PC-3 (cell line): ENCODE data around the gene PER2. TPM values are rescaled to one million over a fixed set of nuclear protein-coding genes. Genes with fewer than 3 reads are reported as not detected.

Experiments used
- ATAC-seq: fragments of 200-7000 bp; cut with Tn5 transposase; 2 replicates; pipeline ENCODE4 v1.9.1; 2020; ENCODE audit warnings: mild to moderate bottlenecking, moderate library complexity
- BruUV-seq: library from RNA; stranded (reverse); fragments of 400-500 nt; replicated peaks from 2 replicates; lab custom pipeline; 2021; lab: Mats Ljungman, UMichigan
- CTCF ChIA-PET: fragments of 300-600 bp; sonication (Branson Sonifier 250); formaldehyde crosslinking; loops from one replicate; lab custom pipeline; 2022; ENCODE audit warnings: antibody characterized with exemption; lab: Charles Lee
- POLR2A ChIA-PET: fragments of 300-600 bp; sonication (Branson Sonifier 250); formaldehyde crosslinking; loops from one replicate; lab custom pipeline; 2022; ENCODE audit warnings: antibody characterized with exemption; ENCODE audit not compliant: unreplicated experiment; lab: Charles Lee
- DNase-seq: peaks from one replicate; pipeline ENCODE4 v3.0.0-alpha.2; 2015
- H2AFZ ChIP-seq: fragments of 300-600 bp; sonication (generic); 2 replicates; pipeline ENCODE4 v1.6.0; 2016; ENCODE audit warnings: antibody characterized with exemption, low read length
- H3F3A ChIP-seq: fragments of 300-600 bp; sonication (generic); one replicate; pipeline ENCODE4 v1.6.0; 2017; ENCODE audit warnings: antibody characterized with exemption, low read length, control low read depth, mild to moderate bottlenecking; ENCODE audit not compliant: unreplicated experiment
- H3K27ac ChIP-seq: fragments of 300-600 bp; sonication (generic); 2 replicates; pipeline ENCODE4 v1.5.1; 2016; ENCODE audit warnings: mild to moderate bottlenecking, low read length
- H3K27me3 ChIP-seq: fragments of 300-600 bp; sonication (generic); 2 replicates; pipeline ENCODE4 v1.6.1; 2016; ENCODE audit warnings: low read length, mixed read lengths
- H3K36me3 ChIP-seq: fragments of 300-600 bp; sonication (generic); 2 replicates; pipeline ENCODE4 v1.6.1; 2016; ENCODE audit warnings: low read depth, mixed run types, low read length, mixed read lengths
- H3K4me1 ChIP-seq: fragments of 300-600 bp; sonication (generic); 2 replicates; pipeline ENCODE4 v1.5.1; 2016; ENCODE audit warnings: low read length; ENCODE audit not compliant: insufficient read depth
- H3K4me2 ChIP-seq: fragments of 300-600 bp; sonication (generic); 2 replicates; pipeline ENCODE4 v1.6.0; 2016; ENCODE audit warnings: low read length
- H3K4me3 ChIP-seq: fragments of 300-600 bp; sonication (generic); 2 replicates; pipeline ENCODE4 v1.5.1; 2016; ENCODE audit warnings: mild to moderate bottlenecking, low read length, mixed read lengths
- H3K79me2 ChIP-seq: fragments of 300-600 bp; sonication (generic); 2 replicates; pipeline ENCODE4 v1.6.1; 2017; ENCODE audit warnings: low read length, mixed read lengths
- H3K9ac ChIP-seq: fragments of 300-600 bp; sonication (generic); 2 replicates; pipeline ENCODE4 v1.6.0; 2016; ENCODE audit warnings: mild to moderate bottlenecking, low read length
- H3K9me2 ChIP-seq: fragments of 300-600 bp; sonication (generic); replicated peaks from 2 replicates; pipeline ENCODE4 v1.6.1; 2016; ENCODE audit warnings: mixed run types, low read length, mixed read lengths
- H3K9me3 ChIP-seq: fragments of 300-600 bp; sonication (generic); 2 replicates; pipeline ENCODE4 v1.6.1; 2016; ENCODE audit warnings: low read length, mixed read lengths
- H4K20me1 ChIP-seq: fragments of 300-600 bp; sonication (generic); 2 replicates; pipeline ENCODE4 v1.6.1; 2016; ENCODE audit warnings: low read length, mixed read lengths
- CTCF ChIP-seq: fragments of 300-600 bp; sonication (generic); conservative IDR thresholded peaks from 2 replicates; pipeline ENCODE4 v1.5.1; 2017; ENCODE audit warnings: antibody characterized with exemption, low read depth, mild to moderate bottlenecking, low read length
- EZH2 ChIP-seq: fragments of 300-600 bp; sonication (generic); IDR thresholded peaks from one replicate; pipeline ENCODE4 v1.6.1; 2017; ENCODE audit warnings: antibody characterized with exemption, mild to moderate bottlenecking, low read length; ENCODE audit not compliant: unreplicated experiment
- EZH2phosphoT487 ChIP-seq: fragments of 300-600 bp; sonication (generic); IDR thresholded peaks from 2 replicates; pipeline ENCODE4 v1.6.1; 2018; ENCODE audit warnings: mild to moderate bottlenecking, antibody characterized with exemption, low read length, borderline replicate concordance
- intact Hi-C: fragments of 100-400 bp; cut with micrococcal nuclease; formaldehyde crosslinking; loops from 2 replicates; pipeline ENCODE4 v1.9.0; 2023
- total RNA-seq: library from RNA; depleted of rRNA; stranded (reverse); fragments of >200 nt; gene quantifications from 2 replicates; pipeline ENCODE4 v1.2.3, GENCODE V29; 2014

The PER2 gene
- total RNA-seq, 1 experiment from 2014 or later = 8.6 TPM

GRCh38 chr2:238241970-238242369 is 46.4 kb downstream of the PER2 start:
- CTCF ChIA-PET = no interaction called here
- TF ChIP-seq EZH2phosphoT487 (no peak), CTCF (no peak), EZH2 (no peak)
- POLR2A ChIA-PET = no interaction called here

GRCh38 chr2:238240757-238241711 is 47.4 kb downstream of the PER2 start:
- no peak overlapping the region for H3K27ac ChIP-seq
- H3K4me3 ChIP-seq = peak overlapping the region; percentile 47
- peak overlapping the region; percentile 45; the same call in 1 of the 2 replicates for H2AFZ ChIP-seq
- no peaks in the 10 kb centered on the region for H4K20me1 ChIP-seq
- H3F3A ChIP-seq = no peaks in the 10 kb centered on the region
- ATAC-seq (peak; percentile 39), DNase-seq (peak; percentile 70)
- BruUV-seq = no TSS peak
- TF ChIP-seq EZH2phosphoT487 (no peak), EZH2 (no peak), CTCF (no peak)
- no peaks in the 10 kb centered on the region for H3K79me2 ChIP-seq
- intact Hi-C loops = no loop called here
- no peak overlapping the region for H3K9ac ChIP-seq
- POLR2A ChIA-PET = interaction anchor here (1.1 kb wide), 1 partner anchor 180 kb away, joined by 18 read pairs; the partner anchor contains the start of gene SCLY
- CTCF ChIA-PET = no interaction called here
- no peaks in the 10 kb centered on the region for H3K27me3 ChIP-seq
- H3K9me3 ChIP-seq = no peaks in the 10 kb centered on the region
- H3K4me1 ChIP-seq = peaks cover 4% of the 10 kb centered on the region; the same call in 1 of the 2 replicates
- peak overlapping the region; percentile 91 for H3K4me2 ChIP-seq
- no peaks in the 10 kb centered on the region for H3K9me2 ChIP-seq
- 0 out of 2 replicates have a peak, but pooled peaks cover 5% of the 10 kb centered on the region for H3K36me3 ChIP-seq

More at GRCh38 chr2:238241970-238242369, 46.4 kb downstream of the PER2 start:
- Histone ChIP-seq H3K9me2 (no peaks in the 10 kb centered on the region), H3K9ac (no peak overlapping the region), H3K36me3 (0 out of 2 replicates have a peak, but pooled peaks cover 5% of the 10 kb centered on the region), H2AFZ (no peak overlapping the region), H4K20me1 (no peaks in the 10 kb centered on the region), H3K27me3 (no peaks in the 10 kb centered on the region), H3K27ac (no peak overlapping the region), H3K9me3 (no peaks in the 10 kb centered on the region), H3F3A (no peaks in the 10 kb centered on the region), H3K4me3 (no peak overlapping the region), H3K79me2 (no peaks in the 10 kb centered on the region), H3K4me1 (peaks cover 4% of the 10 kb centered on the region; the same call in 1 of the 2 replicates), H3K4me2 (no peak overlapping the region)
- no peak for DNase-seq
- ATAC-seq = no peak
- intact Hi-C loops = no loop called here
- BruUV-seq = no TSS peak
